ENCODE data around the gene IL1RAPL1.

The IL1RAPL1 gene

DNA sequence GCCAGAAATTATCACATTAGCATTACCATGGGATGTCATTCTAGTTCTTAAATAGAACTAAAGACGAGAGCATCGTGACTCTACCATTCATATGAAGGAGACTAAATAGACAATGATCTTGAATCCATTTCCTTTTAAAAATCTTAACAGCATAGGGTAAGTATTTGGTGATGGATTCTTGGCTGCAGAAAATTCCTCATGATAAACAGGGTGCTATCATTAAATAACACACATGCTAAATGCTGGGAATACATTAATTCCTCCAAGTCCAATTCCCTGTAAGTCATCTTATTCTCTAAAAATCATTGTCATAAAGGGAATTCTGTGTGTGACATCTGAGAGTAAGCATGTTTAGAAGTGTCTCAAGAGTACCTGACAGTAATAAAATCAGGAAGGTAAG is 1157.7 kb downstream of the IL1RAPL1 start:
- H3K4me3 ChIP-seq (ENCODE audit: insufficient read length, low read depth), result no peak overlapping the region
- H3K9ac ChIP-seq (ENCODE audit: insufficient read length, low read depth), result no peak overlapping the region
- no peaks in the 10 kb centered on the region for H3K9me3 ChIP-seq (ENCODE audit: insufficient read depth, low read length)
- no peak for DNase-seq (ENCODE audit: low read depth, low spot score)
- H3K27me3 ChIP-seq (ENCODE audit: insufficient read depth, insufficient read length), result no peaks in the 10 kb centered on the region
- no peak for TF ChIP-seq ZNF274 (IDR thresholded peaks at IDR 0.05; ENCODE audit: low read depth, low read length)
- TF ChIP-seq YY1 (IDR thresholded peaks at IDR 0.05; ENCODE audit: insufficient read depth, insufficient read length), result no peak
- no peak for TF ChIP-seq SUZ12 (IDR thresholded peaks at IDR 0.05; ENCODE audit: extremely low read depth, insufficient read depth, insufficient read length)
- no peaks in the 10 kb centered on the region for H3K4me1 ChIP-seq (ENCODE audit: insufficient read depth, insufficient read length)
- no peaks in the 10 kb centered on the region for H3K36me3 ChIP-seq (ENCODE audit: insufficient read depth, insufficient read length, low read length)

- Histone ChIP-seq H3K4me3 (ENCODE audit: insufficient read length, low read depth) (no peak overlapping the region), H3K36me3 (ENCODE audit: insufficient read depth, insufficient read length, low read length) (no peaks in the 10 kb centered on the region), H3K4me1 (ENCODE audit: insufficient read depth, insufficient read length) (no peaks in the 10 kb centered on the region), H3K9me3 (ENCODE audit: insufficient read depth, low read length) (no peaks in the 10 kb centered on the region), H3K27me3 (ENCODE audit: insufficient read depth, insufficient read length) (no peaks in the 10 kb centered on the region), H3K9ac (ENCODE audit: insufficient read length, low read depth) (no peak overlapping the region)
- DNase-seq (ENCODE audit: low read depth, low spot score), result no peak
- TF ChIP-seq ZNF274 (IDR thresholded peaks at IDR 0.05; ENCODE audit: low read depth, low read length) (no peak), YY1 (IDR thresholded peaks at IDR 0.05; ENCODE audit: insufficient read depth, insufficient read length) (no peak), SUZ12 (IDR thresholded peaks at IDR 0.05; ENCODE audit: extremely low read depth, insufficient read depth, insufficient read length) (no peak)
Observed at GRCh38 chrX:29746326-29746725, 1159.1 kb downstream of the IL1RAPL1 start.

GRCh38 chrX:29762006-29762405 is 1174.8 kb downstream of the IL1RAPL1 start:
- H3K9me3 ChIP-seq (ENCODE audit: insufficient read depth, low read length), result no peaks in the 10 kb centered on the region
- DNase-seq (ENCODE audit: low read depth, low spot score), result no peak
- H3K9ac ChIP-seq (ENCODE audit: insufficient read length, low read depth), result no peak overlapping the region
- TF ChIP-seq YY1 (IDR thresholded peaks at IDR 0.05; ENCODE audit: insufficient read depth, insufficient read length) (no peak), ZNF274 (IDR thresholded peaks at IDR 0.05; ENCODE audit: low read depth, low read length) (no peak), SUZ12 (IDR thresholded peaks at IDR 0.05; ENCODE audit: extremely low read depth, insufficient read depth, insufficient read length) (no peak)
- no peak overlapping the region for H3K4me3 ChIP-seq (ENCODE audit: insufficient read length, low read depth)
- H3K36me3 ChIP-seq (ENCODE audit: insufficient read depth, insufficient read length, low read length), result no peaks in the 10 kb centered on the region
- H3K4me1 ChIP-seq (ENCODE audit: insufficient read depth, insufficient read length), result no peaks in the 10 kb centered on the region
- no peaks in the 10 kb centered on the region for H3K27me3 ChIP-seq (ENCODE audit: insufficient read depth, insufficient read length)

DNA sequence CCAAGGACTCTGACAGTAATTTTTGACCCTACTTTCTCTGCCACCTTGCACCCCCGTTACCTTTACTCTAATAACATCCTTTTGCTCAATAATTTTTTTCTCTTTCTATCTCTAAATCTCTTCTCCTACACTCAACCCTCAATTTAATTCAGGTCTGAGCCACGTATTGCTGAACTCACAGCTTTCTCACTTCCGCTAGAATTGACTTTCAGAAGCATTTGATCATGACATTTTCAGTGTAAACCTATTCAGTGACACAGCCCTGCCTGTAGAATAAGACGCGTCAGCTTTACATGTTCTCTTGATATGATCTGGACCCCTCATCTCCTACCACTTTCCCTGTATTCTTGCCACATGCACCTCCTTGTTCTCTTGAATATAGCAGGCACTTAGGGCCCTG is 1188.6 kb downstream of the IL1RAPL1 start:
- TF ChIP-seq YY1 (IDR thresholded peaks at IDR 0.05; ENCODE audit: insufficient read depth, insufficient read length), result no peak
- TF ChIP-seq SUZ12 (IDR thresholded peaks at IDR 0.05; ENCODE audit: extremely low read depth, insufficient read depth, insufficient read length), result no peak
- no peak for TF ChIP-seq ZNF274 (IDR thresholded peaks at IDR 0.05; ENCODE audit: low read depth, low read length)
- Histone ChIP-seq H3K9me3 (ENCODE audit: insufficient read depth, low read length) (no peaks in the 10 kb centered on the region), H3K9ac (ENCODE audit: insufficient read length, low read depth) (no peak overlapping the region), H3K4me1 (ENCODE audit: insufficient read depth, insufficient read length) (no peaks in the 10 kb centered on the region), H3K36me3 (ENCODE audit: insufficient read depth, insufficient read length, low read length) (no peaks in the 10 kb centered on the region), H3K27me3 (ENCODE audit: insufficient read depth, insufficient read length) (no peaks in the 10 kb centered on the region), H3K4me3 (ENCODE audit: insufficient read length, low read depth) (no peak overlapping the region)
- no peak for DNase-seq (ENCODE audit: low read depth, low spot score)

DNA sequence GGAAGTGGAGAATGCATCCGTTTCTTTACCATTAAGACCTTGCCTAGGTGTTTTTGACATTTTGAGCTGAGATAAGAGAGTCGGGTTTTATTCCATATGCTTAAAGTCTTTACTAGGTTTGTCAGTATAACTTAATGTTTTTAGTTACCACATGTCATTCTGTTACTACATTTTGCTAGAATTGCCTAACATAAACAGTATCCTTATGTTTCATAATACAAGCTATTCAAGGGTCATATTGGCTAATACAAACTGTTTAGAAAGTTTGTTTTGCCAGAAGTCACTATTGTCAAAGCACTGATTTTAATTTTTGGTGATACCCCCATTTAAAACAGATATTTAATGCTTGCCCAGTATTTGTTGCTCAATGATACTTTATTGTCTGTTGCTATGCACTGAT is 1200.4 kb downstream of the IL1RAPL1 start:
- no peaks in the 10 kb centered on the region for H3K9me3 ChIP-seq (ENCODE audit: insufficient read depth, low read length)
- H3K9ac ChIP-seq (ENCODE audit: insufficient read length, low read depth), result no peak overlapping the region
- no peaks in the 10 kb centered on the region for H3K36me3 ChIP-seq (ENCODE audit: insufficient read depth, insufficient read length, low read length)
- TF ChIP-seq SUZ12 (IDR thresholded peaks at IDR 0.05; ENCODE audit: extremely low read depth, insufficient read depth, insufficient read length) (no peak), YY1 (IDR thresholded peaks at IDR 0.05; ENCODE audit: insufficient read depth, insufficient read length) (no peak), ZNF274 (IDR thresholded peaks at IDR 0.05; ENCODE audit: low read depth, low read length) (no peak)
- no peak for DNase-seq (ENCODE audit: low read depth, low spot score)
- no peaks in the 10 kb centered on the region for H3K27me3 ChIP-seq (ENCODE audit: insufficient read depth, insufficient read length)
- H3K4me3 ChIP-seq (ENCODE audit: insufficient read length, low read depth), result no peak overlapping the region
- H3K4me1 ChIP-seq (ENCODE audit: insufficient read depth, insufficient read length), result no peaks in the 10 kb centered on the region

GRCh38 chrX:29788991-29789699 is 1201.9 kb downstream of the IL1RAPL1 start:
- H3K4me1 ChIP-seq (ENCODE audit: insufficient read depth, insufficient read length), result no peaks in the 10 kb centered on the region
- H3K27me3 ChIP-seq (ENCODE audit: insufficient read depth, insufficient read length), result no peaks in the 10 kb centered on the region
- DNase-seq (ENCODE audit: low read depth, low spot score), result no peak
- H3K9ac ChIP-seq (ENCODE audit: insufficient read length, low read depth), result no peak overlapping the region
- H3K9me3 ChIP-seq (ENCODE audit: insufficient read depth, low read length), result no peaks in the 10 kb centered on the region
- H3K4me3 ChIP-seq (ENCODE audit: insufficient read length, low read depth), result no peak overlapping the region
- TF ChIP-seq ZNF274 (IDR thresholded peaks at IDR 0.05; ENCODE audit: low read depth, low read length), result no peak
- no peak for TF ChIP-seq SUZ12 (IDR thresholded peaks at IDR 0.05; ENCODE audit: extremely low read depth, insufficient read depth, insufficient read length)
- no peak for TF ChIP-seq YY1 (IDR thresholded peaks at IDR 0.05; ENCODE audit: insufficient read depth, insufficient read length)
- no peaks in the 10 kb centered on the region for H3K36me3 ChIP-seq (ENCODE audit: insufficient read depth, insufficient read length, low read length)

DNA sequence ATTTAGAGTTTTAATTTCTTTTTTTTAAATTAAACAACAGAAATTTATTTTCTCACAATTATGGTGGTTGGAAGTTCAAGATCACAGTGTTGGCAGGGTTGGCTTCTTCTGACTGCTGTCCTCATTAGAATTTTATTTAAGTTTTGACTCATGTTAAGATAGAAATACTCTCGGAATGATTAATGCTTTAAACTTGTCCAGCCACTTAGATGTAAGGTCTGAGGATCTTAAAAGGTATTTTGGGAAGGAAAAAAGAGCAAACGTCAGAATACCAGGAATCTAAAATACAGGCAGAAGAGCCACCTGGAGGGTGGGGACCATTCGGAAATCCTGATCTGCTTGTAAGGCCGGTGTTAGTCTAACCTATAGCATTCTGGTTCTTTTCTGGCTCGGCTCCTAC is 1205.1 kb downstream of the IL1RAPL1 start:
- H3K36me3 ChIP-seq (ENCODE audit: insufficient read depth, insufficient read length, low read length), result no peaks in the 10 kb centered on the region
- TF ChIP-seq SUZ12 (IDR thresholded peaks at IDR 0.05; ENCODE audit: extremely low read depth, insufficient read depth, insufficient read length) (no peak), YY1 (IDR thresholded peaks at IDR 0.05; ENCODE audit: insufficient read depth, insufficient read length) (no peak), ZNF274 (IDR thresholded peaks at IDR 0.05; ENCODE audit: low read depth, low read length) (no peak)
- H3K9ac ChIP-seq (ENCODE audit: insufficient read length, low read depth), result no peak overlapping the region
- H3K4me3 ChIP-seq (ENCODE audit: insufficient read length, low read depth), result no peak overlapping the region
- no peak for DNase-seq (ENCODE audit: low read depth, low spot score)
- no peaks in the 10 kb centered on the region for H3K9me3 ChIP-seq (ENCODE audit: insufficient read depth, low read length)
- H3K4me1 ChIP-seq (ENCODE audit: insufficient read depth, insufficient read length), result no peaks in the 10 kb centered on the region
- H3K27me3 ChIP-seq (ENCODE audit: insufficient read depth, insufficient read length), result no peaks in the 10 kb centered on the region

Data from NT2/D1 (cell line).